Stimulated activated CD4-positive, alpha-beta T cell treated with anti-CD3 and anti-CD28 coated beads, TNF-alpha, amount 100 ng/mL, for 1 hour (primary cell): Measurements from ENCODE around the gene VPS4B.
"Not testable (repeated sequence)": the region's sequence is repeated elsewhere in the genome, so short reads cannot be mapped to it uniquely, and the experiment has no call there.

Experiments used
- DNase-seq, 3 donors: peaks; one replicate each; pipeline ENCODE4 v3.0.0-alpha.2; 2020; ENCODE audit warnings: low read depth in 3 of 3, low spot score in 1 of 3

VPS4B gene

GRCh38 chr18:63422087-63422863, at the start of gene VPS4B:
TSS of gene VPS4B (minus strand) at chr18:63422476. CDS start at chr18:63422259, 217 bp downstream.
- DNase-seq = peak; percentile 99

GRCh38 chr18:63470751-63471150, 48.5 kb upstream of the VPS4B start:
- no peak for DNase-seq

- no peak for DNase-seq
These were observed 46.3 kb upstream of the VPS4B start for GRCh38 chr18:63468575-63468974.

GRCh38 chr18:63467699-63468098, 45.4 kb upstream of the VPS4B start:
- no peak for DNase-seq

GRCh38 chr18:63465059-63465458, 42.8 kb upstream of the VPS4B start:
- DNase-seq = no peak

- no peak for DNase-seq
These were observed 42.2 kb upstream of the VPS4B start for GRCh38 chr18:63464434-63464833.

- no peak for DNase-seq
These were observed 38.1 kb upstream of the VPS4B start for GRCh38 chr18:63460414-63460813.

GRCh38 chr18:63457977-63458376, 35.7 kb upstream of the VPS4B start:
- no peak for DNase-seq

GRCh38 chr18:63454497-63454896, 32.2 kb upstream of the VPS4B start:
- DNase-seq = no peak

GRCh38 chr18:63452751-63453150, 30.5 kb upstream of the VPS4B start:
- DNase-seq = not testable (repeated sequence)

- DNase-seq = no peak
These were observed 29.8 kb upstream of the VPS4B start for GRCh38 chr18:63451799-63452660.

GRCh38 chr18:63449426-63449825, 27.1 kb upstream of the VPS4B start:
- DNase-seq = no peak

GRCh38 chr18:63447066-63447465, 24.8 kb upstream of the VPS4B start:
- no peak for DNase-seq

GRCh38 chr18:63446266-63446665, 24.0 kb upstream of the VPS4B start:
- DNase-seq = no peak

GRCh38 chr18:63445037-63445436, 22.8 kb upstream of the VPS4B start:
- no peak for DNase-seq

GRCh38 chr18:63444580-63444979, 22.3 kb upstream of the VPS4B start:
- no peak for DNase-seq

GRCh38 chr18:63443829-63444228, 21.6 kb upstream of the VPS4B start:
- DNase-seq = no peak

GRCh38 chr18:63440881-63441280, 18.6 kb upstream of the VPS4B start:
- no peak for DNase-seq

GRCh38 chr18:63440219-63440618, 17.9 kb upstream of the VPS4B start:
- DNase-seq = no peak

GRCh38 chr18:63439334-63439733, 17.1 kb upstream of the VPS4B start:
- peak in 2 of 3 donors; percentile 11 to 16 for DNase-seq

GRCh38 chr18:63438181-63438580, 15.9 kb upstream of the VPS4B start:
- no peak for DNase-seq

- DNase-seq = no peak
These were observed 11.1 kb upstream of the VPS4B start for GRCh38 chr18:63433334-63433866.
